ENCODE data around the gene IL15.
"Not testable (repeated sequence)": the region's sequence is repeated elsewhere in the genome, so short reads cannot be mapped to it uniquely, and the experiment has no call there.

The IL15 gene

GRCh38 chr4:141705048-141705746 lies 68.8 kb downstream of the IL15 start:
- no peak for DNase-seq

GRCh38 chr4:141705747-141706377 lies 69.5 kb downstream of the IL15 start:
- no peak for DNase-seq

- DNase-seq: no peak
Measured at GRCh38 chr4:141706445-141706844, 70.1 kb downstream of the IL15 start.

GRCh38 chr4:141711211-141711610 lies 74.8 kb downstream of the IL15 start:
- DNase-seq: peak in 1 of 3 experiments; percentile 16

- DNase-seq: no peak
Measured at GRCh38 chr4:141713185-141713584, 76.8 kb downstream of the IL15 start.

GRCh38 chr4:141713771-141714445 lies 77.5 kb downstream of the IL15 start:
- DNase-seq: no peak

GRCh38 chr4:141719585-141719984 lies 83.2 kb downstream of the IL15 start:
- DNase-seq: no peak

- DNase-seq: no peak
Measured at GRCh38 chr4:141721174-141721573, 84.8 kb downstream of the IL15 start.

- peak in 1 of 3 experiments; percentile 8 for DNase-seq
Measured at GRCh38 chr4:141724646-141725045, 88.3 kb downstream of the IL15 start.

GRCh38 chr4:141727420-141727819 lies 91.0 kb downstream of the IL15 start:
- no peak for DNase-seq

- DNase-seq: no peak
Measured at GRCh38 chr4:141730805-141731204, 94.4 kb downstream of the IL15 start.

GRCh38 chr4:141731481-141731880 lies 95.1 kb downstream of the IL15 start:
- no peak for DNase-seq

GRCh38 chr4:141739636-141740035 lies 103.3 kb downstream of the IL15 start:
- DNase-seq: no peak

- DNase-seq: no peak
Measured at GRCh38 chr4:141746026-141746425, 109.6 kb downstream of the IL15 start.

- DNase-seq: not testable (repeated sequence)
Measured at GRCh38 chr4:141751806-141752205, 115.4 kb downstream of the IL15 start.

- no peak for DNase-seq
Measured at GRCh38 chr4:141757287-141757686, 120.9 kb downstream of the IL15 start.

- no peak for DNase-seq
Measured at GRCh38 chr4:141759796-141760425, 123.5 kb downstream of the IL15 start.

GRCh38 chr4:141761926-141762325 lies 125.5 kb downstream of the IL15 start:
- DNase-seq: no peak

- DNase-seq: peak in 1 of 3 experiments; percentile 32
Measured at GRCh38 chr4:141763374-141763773, 127.0 kb downstream of the IL15 start.

- DNase-seq: no peak
Measured at GRCh38 chr4:141768954-141769353, 132.6 kb downstream of the IL15 start.

GRCh38 chr4:141771889-141772830 lies 135.8 kb downstream of the IL15 start:
- DNase-seq: no peak

GRCh38 chr4:141772838-141773237 lies 136.5 kb downstream of the IL15 start:
- no peak for DNase-seq
